Measurements from ENCODE around the gene PMS1.

GRCh38 chr2:189803431-189803830 lies 19.2 kb downstream of the PMS1 start:
- TF ChIP-seq TAF1 (IDR thresholded peaks at IDR 0.05; ENCODE audit: low read depth), result no peak
- no peak for TF ChIP-seq CTCF (IDR thresholded peaks at IDR 0.05; ENCODE audit: poor library complexity, severe bottlenecking)
